Stimulated activated CD8-positive, alpha-beta memory T cell treated with anti-CD3 and anti-CD28 coated beads, Interleukin-4, amount 100 ng/mL, for 4 hours (primary cell): ENCODE data around the gene STK4.
"Not testable (repeated sequence)": the region's sequence is repeated elsewhere in the genome, so short reads cannot be mapped to it uniquely, and the experiment has no call there.

Experiments
- DNase-seq, 2 donors: peaks; one replicate each; pipeline ENCODE4 v3.0.0-alpha.2; 2020; ENCODE audit warnings: low read depth in 2 of 2, low spot score in 1 of 2

Gene STK4

DNA sequence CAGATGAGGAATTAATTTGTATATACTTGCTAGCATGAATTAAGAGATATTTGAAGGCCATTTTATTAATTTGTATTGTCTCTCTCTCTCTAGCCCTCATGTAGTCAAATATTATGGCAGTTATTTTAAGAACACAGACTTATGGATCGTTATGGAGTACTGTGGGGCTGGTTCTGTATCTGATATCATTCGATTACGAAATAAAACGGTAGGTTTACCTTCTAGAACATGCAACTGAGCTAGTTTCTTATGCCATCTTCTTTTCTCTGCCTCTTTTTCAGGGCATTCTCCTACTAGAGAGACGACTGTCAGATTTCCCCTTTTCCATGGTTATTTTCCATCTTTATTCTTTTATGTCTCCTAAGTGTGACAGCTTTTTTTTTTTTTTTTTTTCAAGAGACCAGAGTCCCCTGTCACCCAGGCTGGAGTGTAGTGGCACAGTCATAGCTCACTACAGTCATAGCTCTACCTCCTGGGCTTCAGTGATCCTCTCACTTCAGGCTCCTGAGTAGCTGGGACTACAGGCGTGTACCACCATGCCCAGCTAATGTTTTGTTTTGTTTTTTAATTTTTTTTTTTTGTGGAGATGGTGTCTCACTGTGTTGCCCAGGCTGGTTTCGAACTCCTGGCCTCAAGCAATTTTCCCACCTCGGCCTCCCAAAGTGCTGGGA, 15.6 kb downstream of the STK4 start:
- DNase-seq: no peak

DNA sequence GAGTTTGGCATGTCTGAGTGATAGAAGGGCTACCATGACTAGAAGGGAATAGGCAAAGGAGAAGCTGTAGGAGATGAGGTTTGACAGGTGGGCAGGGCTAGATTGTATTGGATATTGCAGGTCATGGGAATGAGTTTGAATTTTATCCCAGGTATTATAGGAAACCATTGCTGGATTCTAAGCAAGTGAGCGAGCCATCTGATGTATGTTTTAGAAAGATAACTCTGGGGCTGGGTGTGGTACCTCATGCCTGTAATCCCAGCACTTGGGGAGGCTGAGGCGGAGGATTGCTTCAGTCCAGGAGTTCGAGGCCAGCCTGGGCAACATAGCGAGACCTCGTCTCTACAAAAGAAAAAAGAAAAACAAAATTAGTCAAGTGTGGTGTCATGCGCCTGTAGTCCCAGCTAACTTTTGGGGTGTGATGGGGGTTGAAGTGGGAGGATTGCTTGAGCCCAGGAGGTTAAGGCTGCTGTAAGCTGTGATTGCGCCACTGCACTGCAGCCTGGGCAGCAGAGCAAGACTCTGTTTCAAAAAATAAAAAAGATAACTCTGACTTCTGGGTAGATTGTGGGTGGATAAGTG, 16.9 kb downstream of the STK4 start:
- DNase-seq: no peak

DNA sequence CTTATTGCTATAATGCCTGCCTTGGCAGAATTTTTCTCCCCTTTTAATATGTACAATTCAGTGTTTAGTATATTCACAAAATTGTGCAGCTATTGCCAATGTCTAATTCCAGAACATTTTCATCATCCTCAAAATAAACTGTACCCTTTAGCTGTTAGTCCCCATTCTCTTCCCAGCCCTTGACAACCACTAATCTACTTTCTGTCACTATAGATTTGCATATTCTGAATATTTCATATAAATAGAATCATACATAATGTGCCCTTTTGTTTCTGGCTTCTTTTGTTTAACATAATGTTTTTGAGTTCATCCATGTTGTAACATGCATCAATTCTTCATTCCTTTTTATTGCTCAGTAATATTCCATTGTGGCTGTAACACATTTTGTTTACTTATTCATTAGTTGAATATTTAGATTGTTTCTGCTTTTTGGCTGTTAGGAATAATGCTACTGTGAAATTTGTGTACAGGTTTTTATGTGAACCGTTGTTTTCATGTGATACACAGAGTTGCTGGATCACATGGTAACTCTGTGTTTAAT, 22.4 kb downstream of the STK4 start:
- DNase-seq: no peak

GRCh38 chr20:44990425-44990824, 24.1 kb downstream of the STK4 start:
- no peak for DNase-seq

DNA sequence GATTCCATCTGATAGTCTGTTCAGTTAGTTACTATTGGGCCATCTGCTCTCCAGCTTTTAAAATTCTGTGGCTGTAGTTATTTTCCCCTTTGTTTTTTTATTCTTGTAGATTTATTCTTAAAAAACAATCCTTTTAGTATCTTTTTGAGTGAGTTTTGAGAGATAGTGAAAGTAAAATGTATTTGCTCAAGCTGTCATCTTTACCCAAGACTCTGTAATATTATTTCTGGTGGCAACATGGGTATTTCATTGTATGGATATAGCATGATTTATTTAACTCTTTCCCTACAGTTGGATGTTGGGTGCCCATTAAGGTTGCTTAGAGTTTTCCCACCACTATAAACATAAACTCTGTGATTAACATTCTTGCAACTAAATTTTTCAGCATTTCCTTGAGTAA, 24.6 kb downstream of the STK4 start:
- DNase-seq: no peak

DNA sequence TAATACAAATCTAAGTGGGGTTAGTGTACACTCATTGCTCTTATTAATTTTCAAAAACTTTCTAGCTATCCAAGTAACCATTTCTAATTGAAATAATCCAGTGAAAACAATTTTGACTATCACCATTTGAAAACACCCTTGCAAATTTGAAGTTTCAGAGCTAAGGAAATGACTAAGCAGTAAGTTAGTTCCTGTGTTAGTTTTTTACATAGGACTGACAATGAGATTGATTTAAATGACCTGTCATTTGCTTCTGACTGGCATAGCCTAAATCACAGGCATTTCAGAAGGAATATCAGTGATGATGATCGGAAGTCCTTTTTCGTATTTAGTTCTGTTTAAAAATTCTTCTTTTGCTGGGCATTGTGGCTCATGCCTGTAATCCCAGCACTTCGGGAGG, 27.0 kb downstream of the STK4 start:
- DNase-seq: no peak

- no peak for DNase-seq
These were observed 30.9 kb downstream of the STK4 start for GRCh38 chr20:44997171-44997570.

DNA sequence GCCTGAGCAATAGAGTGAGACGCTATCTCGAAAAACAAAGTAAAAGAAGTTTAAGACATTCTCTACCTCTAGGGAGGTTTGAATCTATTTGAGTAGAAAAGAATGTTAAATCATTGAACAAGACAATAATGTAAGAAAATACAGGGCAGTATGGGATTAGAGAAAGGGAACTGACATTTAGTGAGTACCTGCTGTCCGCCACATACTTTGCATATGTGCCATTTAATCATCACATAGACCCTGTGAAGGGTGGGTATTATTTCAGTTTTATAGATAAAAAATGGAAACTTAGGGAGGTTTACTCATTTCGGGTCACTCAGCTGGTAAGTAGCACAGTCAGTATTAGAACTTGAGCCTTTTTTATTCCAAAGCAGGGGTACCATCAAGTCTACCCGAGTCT, 31.4 kb downstream of the STK4 start:
- DNase-seq: no peak

DNA sequence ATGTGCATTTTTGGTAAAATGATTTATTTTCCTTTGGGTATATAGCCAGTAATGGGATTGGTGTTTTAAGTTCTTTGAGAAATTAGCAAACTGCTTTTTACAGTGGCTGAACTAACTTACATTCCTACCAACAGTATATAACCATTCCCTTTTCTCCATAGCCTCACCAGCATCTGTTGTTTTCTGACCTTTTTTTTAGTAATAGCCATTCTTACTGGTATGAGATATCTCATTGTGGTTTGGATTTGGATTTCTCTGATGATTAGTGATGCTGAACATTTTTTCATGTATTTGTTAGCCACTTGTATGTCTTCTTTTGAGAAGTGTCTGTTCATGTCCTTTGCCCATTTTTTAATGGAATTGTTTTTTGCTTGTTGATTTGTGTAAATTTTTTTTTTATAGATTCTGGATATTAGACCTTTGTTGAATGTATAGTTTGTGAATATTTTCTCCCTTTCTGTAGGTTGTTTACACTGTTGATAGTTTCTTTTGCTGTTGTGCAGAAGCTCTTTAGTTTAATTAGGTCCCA, 42.3 kb downstream of the STK4 start:
- no peak for DNase-seq

DNA sequence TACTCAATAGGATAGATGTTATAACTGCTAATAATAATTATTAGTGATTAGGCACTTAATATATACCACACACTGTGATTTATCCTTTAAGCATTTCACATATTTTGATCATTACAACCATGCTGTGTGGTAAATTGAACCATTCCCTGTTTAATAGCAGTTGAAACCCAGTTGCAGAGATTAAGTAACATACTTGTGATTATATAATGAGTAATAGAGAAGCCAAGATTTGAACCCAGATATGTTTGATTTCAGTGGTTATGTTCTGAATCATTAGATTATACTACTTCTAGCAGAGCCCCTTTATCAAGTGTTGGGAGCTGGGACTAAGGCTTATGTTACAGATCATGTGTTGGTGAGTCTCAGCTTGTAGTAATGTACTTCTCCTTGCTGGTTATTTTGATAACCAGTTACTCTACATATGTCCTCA, 44.1 kb downstream of the STK4 start:
- no peak for DNase-seq

DNA sequence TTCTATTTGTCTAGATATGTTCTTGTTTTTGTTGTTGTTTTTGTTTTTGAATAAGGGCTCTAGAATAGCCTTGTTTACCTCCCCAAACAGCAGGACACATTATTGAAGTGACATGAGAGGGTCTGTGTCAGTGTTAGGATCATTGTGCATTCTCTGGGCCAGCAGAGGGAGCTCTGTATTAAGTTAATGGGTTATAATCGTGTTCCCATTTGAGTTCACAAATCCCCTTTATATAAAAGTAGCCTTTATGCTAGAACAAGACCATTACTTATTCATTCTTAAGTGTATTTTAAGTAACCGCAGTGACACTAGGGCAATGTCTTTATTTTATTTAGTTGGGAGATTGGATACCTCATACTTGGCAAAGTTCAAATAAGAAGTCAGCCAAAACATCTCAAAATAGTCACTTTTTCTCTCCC, 44.8 kb downstream of the STK4 start:
- DNase-seq: peak; percentile 7 to 30

GRCh38 chr20:45012682-45013302, 46.5 kb downstream of the STK4 start:
- DNase-seq: no peak

GRCh38 chr20:45014131-45014530, 47.8 kb downstream of the STK4 start:
- DNase-seq: not testable (repeated sequence)

DNA sequence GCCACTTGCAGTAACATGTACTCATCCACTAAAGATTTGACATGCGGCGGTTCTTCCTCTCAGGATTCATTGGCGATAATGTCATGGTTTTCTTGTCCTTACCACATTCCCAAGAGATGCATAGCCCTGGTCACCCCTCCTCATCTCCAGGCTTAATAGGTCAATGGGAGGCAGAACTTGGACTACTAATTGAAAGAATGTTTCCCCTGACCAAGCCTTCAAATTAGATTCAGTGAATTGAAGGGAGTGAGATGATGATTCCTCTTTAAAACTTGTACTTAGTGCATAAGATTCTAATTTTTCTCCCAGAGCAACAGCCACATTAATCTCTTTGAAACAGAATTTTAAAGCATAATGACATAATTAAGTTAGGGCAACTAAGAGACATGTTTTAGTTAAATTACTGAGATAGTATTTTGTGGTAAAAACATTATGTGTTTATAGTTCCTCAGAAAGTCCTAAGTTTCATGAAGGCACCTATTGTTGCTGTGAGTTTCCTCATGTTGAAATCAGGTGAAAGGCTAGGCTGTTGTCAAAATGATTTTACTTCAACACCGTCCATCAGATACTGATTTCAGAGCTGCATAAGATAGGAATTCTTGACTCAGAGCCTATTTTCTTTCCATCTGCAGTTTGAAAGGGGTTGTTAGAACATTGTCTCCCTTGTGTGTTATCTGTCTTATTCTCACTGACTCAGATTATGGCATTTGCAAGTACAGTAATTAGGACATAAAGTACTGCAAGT, 48.5 kb downstream of the STK4 start:
- no peak for DNase-seq

DNA sequence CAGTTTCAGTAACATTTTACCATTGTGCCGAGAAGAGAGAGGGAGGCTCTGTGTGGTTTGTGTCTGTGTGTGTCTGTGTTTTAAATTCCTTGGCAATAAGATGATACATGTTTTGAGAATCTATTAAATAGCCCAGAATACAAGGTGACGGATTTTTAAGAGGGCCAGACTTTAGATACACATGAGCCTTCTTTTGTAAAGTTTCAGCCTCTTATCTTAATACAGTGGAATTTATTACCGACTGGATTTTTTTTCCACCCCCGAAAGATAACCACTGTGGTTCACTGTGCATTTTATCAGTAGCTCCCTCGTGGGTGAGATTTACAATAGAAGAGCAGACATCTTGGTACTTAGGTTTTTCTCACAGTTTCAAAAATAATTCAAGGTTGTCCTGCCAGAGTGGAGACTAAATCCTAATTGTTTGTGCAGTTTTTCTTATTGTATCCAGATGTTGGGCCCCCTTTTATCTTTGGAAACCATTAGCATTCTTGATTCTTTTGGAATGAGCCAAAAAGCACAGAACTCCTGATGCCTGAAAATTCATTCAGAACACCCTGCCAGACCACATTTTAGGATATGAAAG, 49.9 kb downstream of the STK4 start:
- DNase-seq: no peak

GRCh38 chr20:45017281-45017680, 51.0 kb downstream of the STK4 start:
- no peak for DNase-seq

DNA sequence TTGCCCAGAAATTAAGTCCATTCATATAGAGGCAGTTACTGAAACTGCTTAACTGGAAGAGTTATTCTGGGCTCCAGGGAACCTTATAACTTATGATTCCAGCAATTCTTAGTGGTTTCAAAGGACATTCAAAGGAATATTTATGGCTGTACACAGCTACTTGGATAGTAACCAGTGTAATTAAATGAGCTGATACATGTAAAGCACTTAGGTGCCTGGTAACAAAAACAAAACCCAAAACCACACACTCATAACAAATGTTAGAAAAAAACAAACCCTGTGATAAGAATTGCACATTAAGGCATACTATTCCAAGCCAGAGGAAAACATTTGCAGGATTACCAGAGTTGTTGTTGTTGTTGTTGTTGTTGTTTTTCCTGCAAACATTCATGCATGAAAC, 51.5 kb downstream of the STK4 start:
- DNase-seq: no peak

GRCh38 chr20:45019027-45019761, 52.9 kb downstream of the STK4 start:
- DNase-seq: no peak

DNA sequence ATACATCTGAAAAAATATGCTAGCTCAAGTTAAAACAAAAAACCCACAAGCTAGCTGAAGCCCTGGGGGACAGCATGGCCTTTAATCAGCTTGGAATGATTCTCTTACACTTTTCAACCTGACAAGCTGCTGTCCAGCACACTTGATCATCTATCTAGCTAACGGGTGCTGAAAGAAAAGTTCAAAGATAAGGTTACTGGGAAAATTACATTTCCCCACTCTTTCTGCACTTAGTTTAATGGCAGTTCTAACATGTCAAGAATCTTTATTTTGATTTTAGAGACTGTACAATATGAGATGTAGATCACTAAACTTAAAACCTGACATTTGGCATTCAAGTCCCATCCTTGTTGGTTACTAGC, 53.4 kb downstream of the STK4 start:
- no peak for DNase-seq

DNA sequence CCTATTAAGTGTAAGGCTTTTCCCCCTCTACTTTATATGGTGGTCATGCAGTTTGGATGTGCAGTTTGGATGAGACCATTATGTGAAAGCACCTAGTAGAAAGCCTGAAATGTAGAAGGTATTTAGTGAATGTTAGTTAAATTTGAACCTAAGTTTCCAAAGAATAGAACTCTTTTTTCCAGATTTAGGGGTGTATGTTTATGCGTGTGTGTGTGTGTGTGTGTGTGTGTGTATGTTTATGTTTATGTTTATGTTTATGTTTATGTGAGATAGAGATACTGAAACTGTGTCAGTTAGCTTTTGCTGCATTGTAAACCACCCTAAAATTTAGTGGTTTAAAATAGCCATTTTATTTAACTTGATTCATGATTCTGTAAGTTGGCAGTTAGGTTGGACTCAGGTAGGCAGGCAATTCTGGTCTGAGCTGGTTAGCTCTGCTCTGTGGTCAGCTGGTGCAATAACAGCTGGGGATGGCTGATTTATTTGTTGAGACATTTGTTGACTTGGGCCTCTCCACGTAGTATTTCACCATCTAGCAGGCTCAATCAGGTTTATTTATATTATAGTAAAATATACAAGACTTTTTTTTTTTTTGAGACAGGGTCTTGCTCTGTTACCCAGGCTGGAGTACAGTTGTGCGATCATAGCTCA, 54.0 kb downstream of the STK4 start:
- DNase-seq: no peak
